Loucy (cell line): ENCODE results near the gene TNFSF12.

ENCODE experiments used
- EZH2phosphoT487 ChIP-seq: fragments of 200-600 bp; IDR thresholded peaks from 2 replicates; pipeline ENCODE4 v1.6.1; 2018; ENCODE audit warnings: antibody characterized with exemption, mild to moderate bottlenecking, moderate library complexity, borderline replicate concordance
- TF ChIP-seq, protein P1 (sequence below): fragments of 200-600 bp; sonication (generic); conservative IDR thresholded peaks from 2 replicates; pipeline ENCODE4 v1.5.1; 2014; ENCODE audit warnings: mild to moderate bottlenecking, antibody characterized with exemption, low read length

DNA sequence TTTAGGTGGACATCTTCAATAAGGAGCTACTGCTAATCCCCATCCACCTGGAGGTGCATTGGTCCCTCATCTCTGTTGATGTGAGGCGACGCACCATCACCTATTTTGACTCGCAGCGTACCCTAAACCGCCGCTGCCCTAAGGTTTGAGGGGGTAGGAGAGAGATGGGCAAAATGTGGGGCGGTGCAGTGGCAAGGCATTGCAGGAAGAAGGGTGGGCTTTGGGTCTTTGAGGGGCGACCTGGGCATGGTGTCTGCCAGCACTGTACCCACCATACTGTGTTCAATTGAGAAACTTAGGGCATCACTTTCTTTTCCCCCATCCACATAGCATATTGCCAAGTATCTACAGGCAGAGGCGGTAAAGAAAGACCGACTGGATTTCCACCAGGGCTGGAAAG, 21.5 kb downstream of the TNFSF12 start:
- TF ChIP-seq, protein P1, sequence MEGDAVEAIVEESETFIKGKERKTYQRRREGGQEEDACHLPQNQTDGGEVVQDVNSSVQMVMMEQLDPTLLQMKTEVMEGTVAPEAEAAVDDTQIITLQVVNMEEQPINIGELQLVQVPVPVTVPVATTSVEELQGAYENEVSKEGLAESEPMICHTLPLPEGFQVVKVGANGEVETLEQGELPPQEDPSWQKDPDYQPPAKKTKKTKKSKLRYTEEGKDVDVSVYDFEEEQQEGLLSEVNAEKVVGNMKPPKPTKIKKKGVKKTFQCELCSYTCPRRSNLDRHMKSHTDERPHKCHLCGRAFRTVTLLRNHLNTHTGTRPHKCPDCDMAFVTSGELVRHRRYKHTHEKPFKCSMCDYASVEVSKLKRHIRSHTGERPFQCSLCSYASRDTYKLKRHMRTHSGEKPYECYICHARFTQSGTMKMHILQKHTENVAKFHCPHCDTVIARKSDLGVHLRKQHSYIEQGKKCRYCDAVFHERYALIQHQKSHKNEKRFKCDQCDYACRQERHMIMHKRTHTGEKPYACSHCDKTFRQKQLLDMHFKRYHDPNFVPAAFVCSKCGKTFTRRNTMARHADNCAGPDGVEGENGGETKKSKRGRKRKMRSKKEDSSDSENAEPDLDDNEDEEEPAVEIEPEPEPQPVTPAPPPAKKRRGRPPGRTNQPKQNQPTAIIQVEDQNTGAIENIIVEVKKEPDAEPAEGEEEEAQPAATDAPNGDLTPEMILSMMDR, result no peak
- TF ChIP-seq EZH2phosphoT487, result no peak
